Right renal cortex interstitium (tissue), 3 donors: ENCODE data around the gene GNB1L. TPM values are rescaled to one million over a fixed set of nuclear protein-coding genes. Genes with fewer than 3 reads are reported as not detected.
"Not testable (repeated sequence)": the region's sequence is repeated elsewhere in the genome, so short reads cannot be mapped to it uniquely, and the experiment has no call there.

ENCODE experiments used
- DNase-seq, 3 donors: peaks; one replicate each; pipeline ENCODE4 v3.0.0-alpha.2; 2013; ENCODE audit warnings: low read depth in 3 of 3, low spot score in 2 of 3
- polyA plus RNA-seq, 3 donors: library from polyadenylated mRNA; unstranded; fragments of 120-200 nt; gene quantifications; one replicate each; pipeline ENCODE4 v1.2.1, GENCODE V29; 2013; ENCODE audit not compliant: insufficient read length in 3 of 3

The GNB1L gene
- polyA plus RNA-seq, 3 donors: 2.3 to 3.5 (median 3.2) TPM

GRCh38 chr22:19800306-19800705 lies 54.4 kb downstream of the GNB1L start:
- DNase-seq: no peak

GRCh38 chr22:19799322-19800190 lies 55.1 kb downstream of the GNB1L start:
- DNase-seq: no peak

GRCh38 chr22:19798891-19799293 lies 55.8 kb downstream of the GNB1L start:
- no peak for DNase-seq

- no peak for DNase-seq
These were observed 56.5 kb downstream of the GNB1L start for GRCh38 chr22:19798003-19798665.

GRCh38 chr22:19797086-19798002 lies 57.3 kb downstream of the GNB1L start:
- no peak for DNase-seq

- no peak for DNase-seq
These were observed 58.5 kb downstream of the GNB1L start for GRCh38 chr22:19796160-19796559.

GRCh38 chr22:19795617-19796008 lies 59.1 kb downstream of the GNB1L start:
- DNase-seq: no peak

GRCh38 chr22:19793661-19794310 lies 60.9 kb downstream of the GNB1L start:
- DNase-seq: no peak

GRCh38 chr22:19793161-19793560 lies 61.5 kb downstream of the GNB1L start:
- no peak for DNase-seq

GRCh38 chr22:19792383-19792896 lies 62.2 kb downstream of the GNB1L start:
- DNase-seq: not testable (repeated sequence)

- no peak for DNase-seq
These were observed 62.8 kb downstream of the GNB1L start for GRCh38 chr22:19791894-19792293.

GRCh38 chr22:19791243-19791642 lies 63.4 kb downstream of the GNB1L start:
- no peak for DNase-seq

GRCh38 chr22:19789828-19790227 lies 64.8 kb downstream of the GNB1L start:
- DNase-seq: no peak

- DNase-seq: no peak
These were observed 65.3 kb downstream of the GNB1L start for GRCh38 chr22:19789406-19789805.

- DNase-seq: no peak
These were observed 65.9 kb downstream of the GNB1L start for GRCh38 chr22:19788661-19789225.

- no peak for DNase-seq
These were observed 66.9 kb downstream of the GNB1L start for GRCh38 chr22:19787849-19788141.

GRCh38 chr22:19786959-19787848 lies 67.5 kb downstream of the GNB1L start:
- no peak for DNase-seq

- no peak for DNase-seq
These were observed 68.4 kb downstream of the GNB1L start for GRCh38 chr22:19786264-19786585.
